Tongue (tissue), 2 donors: ENCODE data around the gene SLAMF9. TPM values are rescaled to one million over a fixed set of nuclear protein-coding genes. Genes with fewer than 3 reads are reported as not detected.
"Not testable (repeated sequence)": the region's sequence is repeated elsewhere in the genome, so short reads cannot be mapped to it uniquely, and the experiment has no call there.

ENCODE experiments used
- DNase-seq: peaks from one replicate; pipeline ENCODE4 v3.0.0-alpha.2; 2015
- total RNA-seq: library from RNA; depleted of rRNA; stranded (reverse); fragments of >200 nt; gene quantifications from one replicate; pipeline ENCODE4 v1.2.3, GENCODE V29; 2014

SLAMF9 gene
- total RNA-seq, 1 donor from 2014 or later: not detected

DNA sequence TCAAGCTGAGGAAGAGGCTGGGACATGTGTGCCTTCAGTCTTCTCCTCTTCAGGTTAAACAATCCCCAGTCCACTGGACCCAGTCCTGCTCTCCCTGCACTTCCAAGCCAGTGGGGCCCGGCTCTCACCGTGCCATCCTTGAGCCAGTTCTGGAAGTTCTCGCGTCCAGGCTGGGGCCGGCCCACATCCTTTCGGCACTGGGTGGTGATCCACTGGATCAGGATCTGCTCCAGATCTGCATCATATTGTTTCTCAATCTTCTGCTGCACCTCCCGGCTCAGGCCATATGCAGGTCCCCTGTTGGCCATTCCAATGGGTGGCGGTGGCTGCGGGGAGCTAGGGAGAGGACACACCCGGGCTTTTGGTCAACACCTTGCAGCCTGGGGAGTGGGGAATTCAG is 33.8 kb downstream of the SLAMF9 start:
- DNase-seq: no peak

GRCh38 chr1:159919236-159919865 is 34.7 kb downstream of the SLAMF9 start:
- no peak for DNase-seq

DNA sequence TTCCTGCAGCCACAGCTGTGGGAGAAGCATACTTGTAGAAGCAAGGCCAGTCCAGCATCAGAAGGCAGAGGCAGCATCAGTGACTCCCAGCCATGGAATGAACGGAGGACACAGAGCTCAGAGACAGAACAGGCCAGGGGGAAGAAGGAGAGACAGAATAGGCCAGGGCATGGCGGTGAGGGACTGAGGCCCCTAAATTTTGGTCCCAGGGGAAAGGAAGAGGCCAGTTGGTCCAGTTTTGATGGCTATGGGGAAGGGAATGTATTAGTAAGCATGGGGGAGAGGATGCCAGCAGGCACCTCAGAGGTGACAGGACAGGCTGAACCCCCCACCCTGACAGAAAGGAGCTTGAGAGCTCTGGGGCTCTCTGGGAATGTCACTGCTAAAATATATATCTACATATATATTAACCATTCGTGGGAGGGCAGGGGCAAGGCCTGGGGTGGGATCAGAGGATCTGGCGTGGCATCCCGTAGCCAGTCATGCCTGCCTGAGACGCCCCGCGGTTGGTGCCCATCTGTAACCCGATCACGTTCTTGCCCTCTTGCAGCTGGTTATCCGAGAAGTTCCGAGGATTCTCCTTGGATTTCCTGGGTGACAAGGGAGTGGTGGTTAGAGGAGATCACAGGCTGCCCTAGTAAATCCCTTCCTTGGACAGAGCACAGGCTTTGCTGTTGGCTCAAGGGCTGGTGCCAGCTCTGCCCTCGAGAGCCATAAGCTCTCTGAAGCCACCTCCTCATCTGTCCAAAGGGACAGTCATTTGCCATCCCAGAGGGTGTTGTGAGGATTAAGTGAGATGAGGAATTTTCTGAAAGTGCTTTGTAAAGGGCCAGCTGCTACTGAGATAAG is 35.5 kb downstream of the SLAMF9 start:
- DNase-seq: peak; percentile 81

GRCh38 chr1:159917533-159918351 is 36.3 kb downstream of the SLAMF9 start:
- DNase-seq: peak; percentile 88

DNA sequence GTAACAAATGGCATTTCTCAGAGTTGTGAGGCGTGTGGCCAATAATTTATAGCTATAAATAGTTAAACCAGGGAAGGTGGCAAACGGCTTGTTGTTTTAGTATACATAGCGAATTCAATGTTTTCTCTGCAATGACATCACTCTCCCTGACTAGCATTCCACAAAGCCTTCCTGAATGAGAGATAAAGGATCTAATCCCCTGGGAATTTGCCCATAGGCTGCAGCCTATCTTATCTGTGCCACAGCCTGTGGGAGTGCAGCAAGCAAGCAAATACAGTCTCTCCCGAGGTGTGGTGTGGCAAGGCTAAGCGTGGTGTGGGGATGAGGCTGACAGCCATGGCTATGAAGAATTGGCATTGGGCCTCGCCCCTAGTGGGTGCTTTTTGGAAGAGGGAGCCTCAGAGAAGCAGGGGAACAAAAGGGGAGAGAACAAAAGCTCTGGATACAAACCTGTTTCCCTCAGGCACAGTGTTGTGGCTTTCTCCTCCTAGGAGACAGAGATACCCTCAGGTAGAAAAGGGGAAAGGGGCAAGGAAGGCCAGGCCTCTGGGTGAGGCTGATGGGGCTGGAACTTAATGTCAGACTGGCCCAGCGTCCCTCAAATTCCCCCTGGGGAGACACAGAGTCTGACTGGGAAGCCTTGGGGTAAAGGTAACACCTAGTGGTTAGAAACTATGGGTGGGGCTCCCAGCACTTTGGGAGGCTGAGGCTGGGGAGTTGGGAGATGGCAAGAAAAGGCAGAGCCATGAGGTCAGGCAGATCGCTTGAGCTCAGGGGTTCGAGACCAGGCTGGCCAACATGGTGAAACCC is 37.6 kb downstream of the SLAMF9 start:
- DNase-seq: peak; percentile 65

GRCh38 chr1:159915571-159916241 is 38.3 kb downstream of the SLAMF9 start:
- no peak for DNase-seq

DNA sequence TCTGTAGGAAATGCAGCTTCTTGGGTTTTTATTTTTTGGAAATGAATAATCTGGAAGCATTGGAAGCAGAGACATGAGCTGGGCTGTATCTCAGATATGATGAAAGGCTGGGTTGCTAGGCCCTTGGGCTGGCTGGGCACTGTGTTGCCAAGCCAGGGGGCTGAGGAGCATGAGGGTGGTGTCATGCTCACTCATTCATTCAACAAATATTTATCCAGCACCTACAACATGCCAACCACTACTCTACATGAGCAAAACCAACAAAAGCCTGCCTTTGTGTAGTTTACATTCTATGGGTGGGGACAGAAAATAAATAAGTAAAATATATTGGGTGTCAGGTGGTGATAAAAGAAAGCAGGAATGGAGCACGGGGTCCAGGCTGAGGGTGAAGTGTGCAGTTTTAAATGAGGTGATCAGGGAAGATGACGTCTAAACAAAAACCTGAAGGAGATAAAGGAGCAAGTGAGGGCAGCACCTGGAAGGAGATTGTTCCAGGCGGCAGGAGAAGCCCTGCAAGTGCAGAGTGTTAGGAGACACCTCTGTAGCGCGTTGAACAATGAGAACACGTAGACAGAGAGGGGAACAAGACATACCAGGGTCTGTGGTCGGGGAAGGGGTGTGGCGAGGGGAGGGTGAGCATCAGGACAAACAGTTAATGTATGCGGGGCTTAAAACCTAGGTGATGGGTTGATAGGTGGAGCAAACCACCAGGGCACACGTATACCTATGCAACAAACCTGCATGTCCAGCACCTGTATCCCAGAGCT is 39.6 kb downstream of the SLAMF9 start:
- DNase-seq: no peak

GRCh38 chr1:159913451-159914192 is 40.4 kb downstream of the SLAMF9 start:
- peak; percentile 34 for DNase-seq

- DNase-seq: no peak
These were observed 42.5 kb downstream of the SLAMF9 start for GRCh38 chr1:159911326-159912070.

DNA sequence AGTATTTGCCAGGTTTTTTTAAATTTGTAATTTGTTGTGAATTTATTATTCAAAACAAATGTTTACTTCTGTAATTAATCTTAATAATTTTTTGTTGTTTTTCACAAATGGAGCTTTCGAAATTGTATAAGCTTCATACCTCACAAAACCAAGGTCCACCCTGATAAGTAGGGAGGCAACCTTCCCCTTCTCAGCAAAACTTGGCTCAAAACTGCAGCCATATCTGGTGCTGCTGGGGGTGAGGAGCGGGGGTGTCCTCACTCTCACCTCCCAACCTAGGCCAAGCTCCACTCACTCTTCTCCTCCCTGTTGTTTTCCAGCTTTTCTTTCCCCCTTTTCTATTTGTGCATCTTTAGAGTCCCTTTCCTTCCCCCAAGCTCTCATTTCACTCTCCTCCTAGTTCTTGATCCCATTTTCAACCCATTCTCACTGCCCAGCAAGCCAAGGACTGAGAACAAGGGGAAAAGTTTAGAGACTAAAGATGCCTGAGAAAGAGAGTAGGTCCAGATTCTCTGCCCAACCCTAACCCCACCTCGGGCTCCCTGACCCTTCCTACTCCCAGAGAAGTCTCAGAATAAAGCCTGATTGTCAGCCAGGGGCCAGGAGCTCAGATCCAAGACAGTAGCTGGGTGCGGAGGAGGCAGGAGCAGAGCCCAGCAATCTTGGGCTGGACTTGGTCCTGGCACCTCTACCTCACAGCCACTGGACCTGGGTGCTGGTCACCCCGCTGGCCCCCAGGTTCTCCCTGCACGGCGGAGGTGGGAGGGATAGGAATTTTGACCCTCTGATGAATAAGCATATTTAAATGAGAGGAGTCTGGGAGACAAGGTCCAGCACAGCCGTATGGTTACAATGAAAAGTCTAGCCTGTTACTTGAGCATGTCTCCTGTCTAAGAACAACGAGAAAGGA is 45.8 kb downstream of the SLAMF9 start:
- DNase-seq: no peak

- no peak for DNase-seq
These were observed 47.1 kb downstream of the SLAMF9 start for GRCh38 chr1:159906960-159907359.

GRCh38 chr1:159904036-159904435 is 50.0 kb downstream of the SLAMF9 start:
- DNase-seq: not testable (repeated sequence)

GRCh38 chr1:159902541-159902940 is 51.5 kb downstream of the SLAMF9 start:
- no peak for DNase-seq
